ENCODE results near the gene PDK1.
A peak's percentile ranks its signal among the peaks of the same experiment; 100 is the strongest.

PDK1 gene

GRCh38 chr2:172600557-172601008 is 44.7 kb downstream of the PDK1 start:
- no peak for DNase-seq

- DNase-seq = no peak
Observed at GRCh38 chr2:172606285-172606684, 50.4 kb downstream of the PDK1 start.

DNA sequence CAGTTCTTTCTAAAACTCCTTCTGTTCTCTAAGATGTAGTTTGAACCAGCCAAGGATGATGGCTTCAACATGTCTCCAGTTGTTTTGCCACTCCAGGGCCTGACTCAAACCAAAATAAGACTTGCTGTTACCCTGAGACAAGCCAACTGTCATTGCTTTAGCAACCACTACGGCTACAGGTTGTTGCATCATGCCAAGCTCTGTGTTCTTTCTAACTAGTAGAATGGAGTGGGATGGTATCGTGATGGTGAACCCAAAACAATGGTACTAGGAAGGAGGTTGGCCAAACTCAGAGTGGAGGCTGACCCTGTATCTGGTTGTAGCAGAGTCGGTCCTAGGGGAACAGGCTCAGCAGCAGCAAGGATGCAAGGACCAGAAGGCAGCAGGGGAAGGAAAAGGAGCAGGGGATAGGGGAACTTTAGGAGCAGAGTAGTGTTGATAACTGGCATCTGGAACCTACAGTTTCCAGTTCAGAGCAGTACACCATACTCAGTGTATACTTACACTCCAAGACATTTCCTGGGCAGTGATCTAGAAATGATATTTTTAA is 51.6 kb downstream of the PDK1 start:
- no peak for DNase-seq

DNA sequence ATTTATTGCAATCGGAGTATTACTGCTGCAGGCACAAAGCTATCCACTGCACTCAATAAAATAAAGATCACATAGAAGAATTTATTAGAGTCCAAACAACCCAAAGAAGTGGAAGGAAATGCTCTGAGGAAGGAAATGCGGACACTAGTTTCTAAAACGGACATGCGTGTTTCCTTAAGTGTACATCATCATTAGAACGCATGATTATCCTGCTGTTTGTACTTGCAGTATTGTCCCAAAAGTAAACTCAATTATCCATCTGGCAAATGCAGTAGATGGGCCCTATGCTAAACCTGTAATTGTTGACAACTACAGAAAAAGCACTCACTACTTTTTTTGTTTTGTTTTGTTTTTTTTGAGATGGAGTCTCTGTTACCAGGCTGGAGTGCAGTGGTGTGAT is 53.6 kb downstream of the PDK1 start:
- no peak for DNase-seq

DNA sequence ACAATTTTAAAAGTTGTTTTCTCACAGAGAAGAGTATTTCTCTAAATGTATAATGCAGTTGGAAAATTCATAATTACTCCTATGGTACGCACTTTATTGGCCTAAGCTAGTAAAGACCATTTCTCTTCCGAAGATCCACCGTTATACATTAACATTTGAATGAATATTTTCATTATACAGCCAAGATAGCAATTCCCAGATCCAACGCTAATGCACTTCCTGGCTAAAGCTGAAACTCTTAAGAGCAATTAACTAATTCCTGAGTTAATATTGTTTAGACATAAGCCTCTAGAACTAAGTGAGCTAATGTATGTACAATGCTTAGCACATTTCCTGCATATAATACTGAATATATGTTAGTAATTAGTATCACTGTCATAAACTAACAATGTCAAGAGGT is 56.2 kb downstream of the PDK1 start:
- DNase-seq = no peak

- DNase-seq = peak in 1 of 2 experiments; percentile 61
Observed at GRCh38 chr2:172613040-172613439, 57.1 kb downstream of the PDK1 start.

DNA sequence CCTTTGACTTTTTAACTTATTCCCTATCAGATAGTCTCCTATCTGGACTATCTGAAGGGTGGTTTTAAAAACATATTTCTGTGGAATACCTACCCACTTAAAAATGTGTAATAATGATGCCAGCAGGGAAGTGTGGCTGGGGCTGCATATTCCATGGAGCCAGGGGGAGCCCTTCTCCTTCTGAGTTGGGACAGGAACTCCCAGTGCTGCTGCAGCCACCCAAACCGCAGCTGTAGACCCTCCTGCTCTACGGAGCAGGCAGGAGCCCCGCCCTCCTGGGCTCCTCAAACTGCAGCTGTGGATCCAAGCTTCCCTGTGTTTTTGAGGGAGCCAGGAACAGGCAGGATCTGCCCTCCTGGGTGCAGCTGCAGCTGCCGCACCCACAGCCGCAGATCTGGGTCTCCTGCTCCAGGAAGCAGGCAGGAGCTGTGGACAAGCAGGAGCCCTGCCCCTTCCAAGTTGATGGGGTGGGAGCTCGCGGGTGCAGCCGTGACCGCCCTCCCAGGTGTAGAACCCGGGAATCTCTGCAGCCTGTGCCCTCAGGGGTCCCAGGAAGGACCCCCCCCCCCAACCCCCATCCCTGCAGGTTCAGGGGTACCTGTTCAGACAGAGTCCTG is 57.8 kb downstream of the PDK1 start:
- no peak for DNase-seq

- peak; percentile 43 to 86 for DNase-seq
Observed at GRCh38 chr2:172614932-172615331, 59.0 kb downstream of the PDK1 start.

DNA sequence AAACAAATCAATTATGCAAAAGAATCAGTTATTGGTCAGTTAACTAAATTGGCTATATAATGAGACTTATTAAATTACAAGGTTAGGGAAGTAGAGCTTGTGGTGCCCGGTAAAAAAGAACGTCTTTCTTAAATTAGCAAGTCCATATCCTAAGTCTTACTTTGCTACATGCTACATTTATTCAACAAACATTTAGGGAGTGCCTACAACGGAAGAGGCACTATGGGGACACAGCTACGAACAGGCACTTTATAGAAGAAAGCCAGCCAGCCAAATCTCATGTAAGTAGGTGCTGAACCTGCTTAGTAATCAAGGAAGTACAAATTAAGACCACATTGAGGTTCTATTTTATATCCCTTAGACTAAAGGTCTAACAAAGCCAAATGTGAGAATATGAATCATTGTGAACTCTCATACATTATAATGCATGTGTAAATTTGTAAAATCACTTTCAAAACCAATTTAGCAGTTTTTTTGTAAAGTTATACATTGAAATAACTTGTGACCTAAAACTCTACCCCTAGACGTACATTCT is 59.9 kb downstream of the PDK1 start:
- no peak for DNase-seq

DNA sequence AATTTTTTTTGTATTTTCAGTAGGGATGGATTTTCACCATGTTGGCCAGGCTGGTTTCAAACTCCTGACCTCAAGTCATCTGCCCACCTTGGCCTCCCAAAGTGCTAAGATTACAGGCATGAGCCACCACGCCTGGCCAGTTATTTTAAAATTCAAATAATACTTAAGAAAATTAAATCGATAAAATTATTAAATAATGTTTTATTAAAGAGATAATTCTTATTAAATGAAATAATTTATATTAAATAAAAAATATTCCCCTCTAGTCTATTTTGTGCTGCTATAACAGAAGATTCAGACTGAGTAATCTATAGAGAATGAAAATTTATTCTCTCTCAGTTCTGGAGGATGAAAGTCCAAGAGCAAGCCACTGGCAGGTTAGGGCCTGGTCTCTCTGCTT is 61.2 kb downstream of the PDK1 start:
- DNase-seq = no peak

DNA sequence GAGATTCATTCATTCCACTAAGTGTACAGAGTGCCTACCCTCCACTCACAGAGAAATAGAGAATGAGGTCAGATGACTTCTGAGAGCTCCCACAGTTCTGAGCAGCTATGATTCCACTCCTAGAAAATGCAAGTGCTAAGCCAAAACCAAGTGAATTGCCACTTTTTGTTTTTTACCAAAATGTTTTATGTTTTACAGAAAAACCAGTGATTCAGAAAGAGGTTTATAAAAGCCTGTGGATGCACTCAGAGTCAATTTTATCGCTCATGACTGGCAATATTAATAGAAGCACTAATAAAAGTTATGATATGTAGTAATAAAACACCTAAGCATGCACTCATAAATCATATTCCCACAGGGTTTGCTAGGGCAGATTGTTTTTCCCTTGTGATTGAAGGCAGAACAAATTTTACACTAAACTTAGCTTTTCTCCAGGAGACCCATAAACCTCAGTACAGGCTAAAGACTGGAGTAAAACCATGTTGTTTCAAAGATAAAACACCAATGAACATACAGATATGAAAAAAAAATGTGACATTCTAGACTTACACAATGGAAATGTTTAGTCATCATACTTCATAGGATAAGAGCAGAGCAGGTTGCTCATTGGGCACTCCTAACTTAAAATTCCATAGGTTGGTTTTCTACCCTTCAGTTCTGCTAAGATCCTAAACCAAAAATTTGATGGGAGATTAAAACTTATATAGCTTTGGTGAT is 67.5 kb downstream of the PDK1 start:
- DNase-seq = no peak

DNA sequence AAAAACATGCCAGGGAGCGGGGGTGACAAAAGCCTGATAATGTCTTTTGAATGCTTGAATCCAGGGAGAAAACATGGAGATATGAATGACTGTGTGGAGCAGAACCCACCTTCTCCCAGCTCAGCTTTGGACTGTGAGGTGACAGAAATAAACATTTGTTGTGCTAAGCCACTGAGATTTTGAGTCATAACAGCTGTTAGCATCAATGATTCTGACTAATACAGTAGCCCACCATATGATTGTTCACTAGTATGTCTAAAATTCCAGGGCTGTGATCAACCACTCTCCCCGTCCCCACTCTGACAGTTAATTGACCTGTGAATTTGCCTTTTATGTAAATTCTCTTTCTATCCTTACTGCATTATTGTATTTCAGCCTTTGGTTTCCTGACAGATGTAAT is 69.1 kb downstream of the PDK1 start:
- no peak for DNase-seq

DNA sequence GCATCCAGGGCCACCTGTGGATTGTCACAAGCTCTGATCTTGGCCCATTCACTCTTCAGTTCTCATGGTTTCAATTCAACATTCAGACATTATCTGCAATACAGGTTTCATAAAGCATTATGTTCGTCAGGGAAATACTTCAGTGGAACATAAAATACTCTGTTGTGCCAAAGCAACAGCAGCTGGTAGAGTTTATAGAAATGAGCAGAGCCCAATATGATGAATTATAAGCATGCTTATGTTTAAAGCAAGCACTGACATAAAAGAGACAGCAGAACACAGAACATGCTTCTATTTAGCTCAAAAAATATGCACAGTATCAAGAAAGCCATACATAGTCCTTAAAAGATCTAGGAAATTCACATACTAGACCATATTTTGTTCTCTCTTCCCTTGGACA is 71.3 kb downstream of the PDK1 start:
- no peak for DNase-seq

- no peak for DNase-seq
Observed at GRCh38 chr2:172628085-172628484, 72.2 kb downstream of the PDK1 start.

GRCh38 chr2:172629586-172629985 is 73.7 kb downstream of the PDK1 start:
- DNase-seq = no peak

GRCh38 chr2:172630181-172630580 is 74.3 kb downstream of the PDK1 start:
- DNase-seq = no peak

- DNase-seq = no peak
Observed at GRCh38 chr2:172634477-172634876, 78.6 kb downstream of the PDK1 start.

DNA sequence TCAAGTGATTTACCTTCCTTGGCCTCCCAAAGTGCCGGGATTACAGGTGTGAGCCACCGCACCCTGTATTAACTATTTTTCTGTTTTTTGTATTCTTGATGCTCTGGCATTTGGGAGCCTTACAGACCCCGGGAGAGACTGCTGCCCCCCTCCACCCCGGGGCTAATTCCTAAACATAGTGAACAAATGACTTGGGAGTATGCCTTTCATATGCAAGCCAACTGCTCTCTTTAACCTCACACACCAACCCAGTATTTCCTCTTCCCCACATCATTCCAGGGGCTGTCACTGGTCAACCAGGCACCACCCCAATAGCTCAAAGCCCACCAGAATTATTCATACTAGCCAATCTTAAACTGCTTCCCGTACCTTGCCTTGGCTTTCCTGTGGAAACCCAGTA is 79.7 kb downstream of the PDK1 start:
- DNase-seq = no peak

- no peak for DNase-seq
Observed at GRCh38 chr2:172639256-172639655, 83.4 kb downstream of the PDK1 start.

DNA sequence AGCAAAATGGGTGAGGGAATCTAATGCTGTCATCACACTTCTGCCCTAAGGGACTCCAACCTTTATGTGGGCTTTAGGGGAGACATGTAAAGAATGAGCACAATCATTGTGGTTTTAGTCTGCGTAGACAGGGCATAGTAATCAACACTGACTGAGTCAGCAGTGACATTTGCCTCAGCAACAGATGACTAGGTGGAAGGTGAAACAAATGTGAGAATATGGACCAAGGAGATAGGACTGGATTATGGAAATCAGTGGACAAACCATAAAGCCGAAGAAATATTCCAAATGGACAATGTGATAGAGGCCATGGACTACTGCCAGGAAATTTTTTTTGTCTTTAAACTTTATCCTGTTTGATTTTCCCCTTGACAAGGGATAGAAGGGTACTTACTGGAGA is 83.9 kb downstream of the PDK1 start:
- DNase-seq = no peak

DNA sequence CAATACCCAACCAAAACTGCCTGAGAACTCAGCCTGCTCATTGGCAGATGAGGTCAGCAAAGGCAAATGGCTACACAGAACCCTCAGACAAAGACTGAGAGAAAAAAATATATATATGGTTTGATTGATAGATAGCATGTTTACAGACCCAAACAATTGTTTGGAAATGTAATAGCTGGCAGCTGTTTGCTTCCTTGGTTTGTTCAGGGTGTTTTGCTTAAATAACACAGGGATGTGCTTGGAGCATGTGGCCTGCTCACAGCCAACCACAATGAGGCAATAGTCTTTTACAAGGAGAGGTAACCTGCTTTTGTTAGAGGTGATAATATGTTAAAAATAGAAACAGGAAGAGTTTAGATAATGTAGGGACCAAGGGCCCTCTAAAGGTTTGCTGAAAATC is 84.5 kb downstream of the PDK1 start:
- DNase-seq = no peak

- DNase-seq = no peak
Observed at GRCh38 chr2:172642301-172643020, 86.6 kb downstream of the PDK1 start.

DNA sequence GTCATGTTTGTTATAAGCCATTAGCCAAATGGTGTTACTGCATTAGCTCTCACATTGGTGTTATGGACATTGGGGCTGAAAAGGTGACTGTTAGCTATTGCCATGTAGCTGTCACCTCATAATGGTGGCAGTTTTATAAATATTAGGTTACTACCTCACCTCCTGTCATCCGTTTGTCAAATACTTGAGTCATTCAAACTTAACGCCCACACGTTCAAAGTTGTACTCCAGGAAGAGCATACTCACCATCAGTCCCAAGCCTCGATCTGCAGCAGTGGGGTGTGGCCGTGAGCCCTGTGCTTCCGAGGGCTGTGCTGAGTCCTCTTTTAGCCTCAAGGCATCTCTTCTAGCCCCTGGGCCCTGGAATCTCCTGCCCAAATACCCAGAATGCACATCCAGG is 87.3 kb downstream of the PDK1 start:
- no peak for DNase-seq

GRCh38 chr2:172647439-172647838 is 91.5 kb downstream of the PDK1 start:
- no peak for DNase-seq

Data from NCI-H446 (cell line).